ENCODE measurements around the gene SCARF2.

Gene SCARF2

GRCh38 chr22:20404881-20405280 lies 32.7 kb downstream of the SCARF2 start:
- no peaks in the 10 kb centered on the region for H4K20me1 ChIP-seq (ENCODE audit: control insufficient read depth, insufficient read depth, low read depth, low read length)
- H3K4me3 ChIP-seq (ENCODE audit: low read length), result no peak overlapping the region
- peaks cover 4% of the 10 kb centered on the region; the same call in 1 of the 2 replicates for H3K4me1 ChIP-seq (ENCODE audit: control insufficient read depth, low read length)
- H3K4me2 ChIP-seq (ENCODE audit: low read length), result no peak overlapping the region
- no peaks in the 10 kb centered on the region for H3K9me3 ChIP-seq (ENCODE audit: control insufficient read depth, insufficient read depth, low read length)
- H3F3A ChIP-seq (ENCODE audit: control insufficient read depth, insufficient read depth), result no peaks in the 10 kb centered on the region
- H3K79me2 ChIP-seq (ENCODE audit: control insufficient read depth, low read length), result no peaks in the 10 kb centered on the region
- no peak for TF ChIP-seq CTCF (IDR thresholded peaks at IDR 0.05; ENCODE audit: low read depth, low read length, poor library complexity, severe bottlenecking)
- TF ChIP-seq EZH2phosphoT487 (IDR thresholded peaks at IDR 0.05; ENCODE audit: borderline replicate concordance, low read length), result no peak
- no peaks in the 10 kb centered on the region for H3K9me2 ChIP-seq (replicated peaks; ENCODE audit: control insufficient read depth, low read length)
- H3K27ac ChIP-seq (ENCODE audit: low read depth, low read length), result no peak overlapping the region
- H3K27me3 ChIP-seq (ENCODE audit: control insufficient read depth, low read length), result no peaks in the 10 kb centered on the region
- no peaks in the 10 kb centered on the region for H3K36me3 ChIP-seq (ENCODE audit: control insufficient read depth, low read length)

DNA sequence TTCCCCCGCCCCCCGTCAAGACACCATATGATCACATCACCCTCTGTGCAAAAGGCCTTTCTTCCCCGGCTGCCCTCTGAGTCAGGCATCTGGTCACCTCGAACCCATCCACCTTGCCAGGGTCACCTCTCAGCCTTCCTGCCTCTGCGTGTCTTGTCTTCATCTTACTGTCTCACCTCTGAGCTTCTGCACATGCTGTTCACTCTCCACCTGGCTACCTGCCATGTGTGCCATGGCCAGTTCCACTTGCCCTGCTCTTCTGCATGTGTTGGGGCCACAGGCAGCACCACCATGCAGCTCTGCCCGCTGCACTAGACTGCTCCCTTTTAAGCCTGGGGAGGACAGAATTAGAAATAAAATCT lies 33.9 kb downstream of the SCARF2 start:
- Histone ChIP-seq H4K20me1 (ENCODE audit: control insufficient read depth, insufficient read depth, low read depth, low read length) (no peaks in the 10 kb centered on the region), H3K9me3 (ENCODE audit: control insufficient read depth, insufficient read depth, low read length) (no peaks in the 10 kb centered on the region), H3K36me3 (ENCODE audit: control insufficient read depth, low read length) (no peaks in the 10 kb centered on the region)

GRCh38 chr22:20402960-20403778 lies 34.5 kb downstream of the SCARF2 start:
- H3K4me1 ChIP-seq (ENCODE audit: control insufficient read depth, low read length), result peaks cover 4% of the 10 kb centered on the region; the same call in 1 of the 2 replicates
- no peaks in the 10 kb centered on the region for H3K9me3 ChIP-seq (ENCODE audit: control insufficient read depth, insufficient read depth, low read length)
- no peaks in the 10 kb centered on the region for H3K36me3 ChIP-seq (ENCODE audit: control insufficient read depth, low read length)
- no peak overlapping the region for H3K4me3 ChIP-seq (ENCODE audit: low read length)
- no peaks in the 10 kb centered on the region for H3K79me2 ChIP-seq (ENCODE audit: control insufficient read depth, low read length)
- H3K27me3 ChIP-seq (ENCODE audit: control insufficient read depth, low read length), result no peaks in the 10 kb centered on the region
- H3F3A ChIP-seq (ENCODE audit: control insufficient read depth, insufficient read depth), result no peaks in the 10 kb centered on the region
- no peaks in the 10 kb centered on the region for H3K9me2 ChIP-seq (replicated peaks; ENCODE audit: control insufficient read depth, low read length)
- no peak overlapping the region for H3K27ac ChIP-seq (ENCODE audit: low read depth, low read length)
- no peaks in the 10 kb centered on the region for H4K20me1 ChIP-seq (ENCODE audit: control insufficient read depth, insufficient read depth, low read depth, low read length)
- no peak for TF ChIP-seq EZH2phosphoT487 (IDR thresholded peaks at IDR 0.05; ENCODE audit: borderline replicate concordance, low read length)
- TF ChIP-seq CTCF (IDR thresholded peaks at IDR 0.05; ENCODE audit: low read depth, low read length, poor library complexity, severe bottlenecking), result no peak
- H3K4me2 ChIP-seq (ENCODE audit: low read length), result no peak overlapping the region

More for the DNA sequence above, 33.9 kb downstream of the SCARF2 start:
- Histone ChIP-seq H3K9me2 (replicated peaks; ENCODE audit: control insufficient read depth, low read length) (no peaks in the 10 kb centered on the region), H3K27ac (ENCODE audit: low read depth, low read length) (no peak overlapping the region), H3K79me2 (ENCODE audit: control insufficient read depth, low read length) (no peaks in the 10 kb centered on the region), H3K4me1 (ENCODE audit: control insufficient read depth, low read length) (peaks cover 4% of the 10 kb centered on the region; the same call in 1 of the 2 replicates), H3K27me3 (ENCODE audit: control insufficient read depth, low read length) (no peaks in the 10 kb centered on the region), H3K4me2 (ENCODE audit: low read length) (no peak overlapping the region), H3F3A (ENCODE audit: control insufficient read depth, insufficient read depth) (no peaks in the 10 kb centered on the region), H3K4me3 (ENCODE audit: low read length) (no peak overlapping the region)
- TF ChIP-seq EZH2phosphoT487 (IDR thresholded peaks at IDR 0.05; ENCODE audit: borderline replicate concordance, low read length) (no peak), CTCF (IDR thresholded peaks at IDR 0.05; ENCODE audit: low read depth, low read length, poor library complexity, severe bottlenecking) (no peak)
